ENCODE data around the gene PODNL1. TPM values are rescaled to one million over a fixed set of nuclear protein-coding genes. Genes with fewer than 3 reads are reported as not detected.

PODNL1 gene
- total RNA-seq, 4 donors from 2014 or later: 9.4 to 45.7 (median 20.7) TPM

GRCh38 chr19:13981988-13982501 lies 43.8 kb upstream of the PODNL1 start:
- H3K4me1 ChIP-seq: peaks cover 0 to 46% (median 26%) of the 10 kb centered on the region in 4 donors
- no peak for TF ChIP-seq EP300 (IDR thresholded peaks at IDR 0.05)
- TF ChIP-seq CTCF (IDR thresholded peaks at IDR 0.05): no peak
- TF ChIP-seq POLR2A (IDR thresholded peaks at IDR 0.05): no peak
- H3K9me3 ChIP-seq: no peaks in the 10 kb centered on the region
- 93 to 95% methylated on average over 17 of the region's 17 CpGs for whole genome bisulfite sequencing, 2 donors
- no peaks in the 10 kb centered on the region for H3K27me3 ChIP-seq
- H3K36me3 ChIP-seq: peaks cover 0 to 47% (median 0%) of the 10 kb centered on the region in 3 donors
- peak overlapping the region in 1 of 4 donors; percentile 34 for H3K27ac ChIP-seq
- no peak overlapping the region for H3K4me3 ChIP-seq
- DNase-seq (ENCODE audit: low spot score in 2 of 2): no peak

GRCh38 chr19:13981467-13981866 lies 43.2 kb upstream of the PODNL1 start:
- no peaks in the 10 kb centered on the region for H3K27me3 ChIP-seq
- 79 to 80% methylated on average over 9 of the region's 9 CpGs for WGBS, 2 donors

DNA sequence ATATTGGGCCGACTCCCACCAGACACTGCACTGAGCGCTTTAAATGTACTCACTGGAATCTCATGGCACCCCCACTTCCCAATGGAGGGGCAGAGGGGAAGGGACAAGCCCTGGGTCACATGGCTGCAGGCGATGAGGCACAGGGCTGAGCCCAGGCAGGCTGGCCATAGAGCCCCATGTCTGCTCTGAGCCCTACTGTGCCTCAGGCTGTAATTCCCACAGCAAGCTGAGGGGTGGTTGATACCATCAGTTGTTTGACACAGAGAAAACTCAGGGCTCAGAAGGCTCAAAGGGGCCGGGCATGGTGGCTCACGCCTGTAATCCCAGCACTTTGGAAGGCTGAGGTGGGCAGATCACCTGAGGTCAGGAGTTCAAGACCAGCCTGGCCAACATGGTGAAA lies 42.8 kb upstream of the PODNL1 start:
- Histone ChIP-seq H3K27me3 (no peaks in the 10 kb centered on the region), H3K27ac (no peak overlapping the region), H3K9me3 (no peaks in the 10 kb centered on the region), H3K4me3 (no peak overlapping the region), H3K4me1 (peaks cover 0 to 37% (median 19%) of the 10 kb centered on the region in 4 donors), H3K36me3 (peaks cover 0 to 55% (median 0%) of the 10 kb centered on the region in 3 donors)
- DNase-seq (ENCODE audit: low spot score in 2 of 2): no peak
- no peak for TF ChIP-seq POLR2A (IDR thresholded peaks at IDR 0.05)
- WGBS, 2 donors: 96 to 98% methylated on average over 5 of the region's 5 CpGs

More at GRCh38 chr19:13981467-13981866, 43.2 kb upstream of the PODNL1 start:
- peaks cover 0 to 51% (median 0%) of the 10 kb centered on the region in 3 donors for H3K36me3 ChIP-seq
- TF ChIP-seq EP300 (IDR thresholded peaks at IDR 0.05) (no peak), CTCF (IDR thresholded peaks at IDR 0.05) (no peak), POLR2A (IDR thresholded peaks at IDR 0.05) (no peak)
- no peak overlapping the region for H3K4me3 ChIP-seq
- no peak for DNase-seq (ENCODE audit: low spot score in 2 of 2)
- peak overlapping the region in 1 of 4 donors; percentile 34 for H3K27ac ChIP-seq
- no peaks in the 10 kb centered on the region for H3K9me3 ChIP-seq
- peaks cover 0 to 41% (median 21%) of the 10 kb centered on the region in 4 donors for H3K4me1 ChIP-seq

GRCh38 chr19:13980340-13980739 lies 42.1 kb upstream of the PODNL1 start:
- peaks cover 0 to 30% (median 15%) of the 10 kb centered on the region in 4 donors for H3K4me1 ChIP-seq
- no peak for TF ChIP-seq POLR2A (IDR thresholded peaks at IDR 0.05)
- TF ChIP-seq CTCF (IDR thresholded peaks at IDR 0.05): no peak
- no peak for TF ChIP-seq EP300 (IDR thresholded peaks at IDR 0.05)
- no peak overlapping the region for H3K27ac ChIP-seq
- no peak for DNase-seq (ENCODE audit: low spot score in 2 of 2)
- no peaks in the 10 kb centered on the region for H3K27me3 ChIP-seq
- no peaks in the 10 kb centered on the region for H3K9me3 ChIP-seq
- 90 to 92% methylated on average over 9 to 12 of the region's 15 CpGs for WGBS, 2 donors
- H3K4me3 ChIP-seq: no peak overlapping the region
- peaks cover 0 to 60% (median 0%) of the 10 kb centered on the region in 3 donors for H3K36me3 ChIP-seq

GRCh38 chr19:13979686-13980085 lies 41.5 kb upstream of the PODNL1 start:
- 75 to 82% methylated on average over 10 to 12 of the region's 12 CpGs for WGBS, 2 donors
- H3K27ac ChIP-seq: peak overlapping the region in 2 of 4 donors; percentile 69 to 81
- peaks cover 0 to 65% (median 0%) of the 10 kb centered on the region in 3 donors for H3K36me3 ChIP-seq

More at GRCh38 chr19:13979686-13980085, 41.5 kb upstream of the PODNL1 start:
- Histone ChIP-seq H3K4me3 (peak overlapping the region in 1 of 4 donors; percentile 59), H3K27me3 (no peaks in the 10 kb centered on the region), H3K4me1 (peaks cover 0 to 26% (median 14%) of the 10 kb centered on the region in 4 donors), H3K9me3 (no peaks in the 10 kb centered on the region)
- no peak for DNase-seq (ENCODE audit: low spot score in 2 of 2)
- no peak for TF ChIP-seq EP300 (IDR thresholded peaks at IDR 0.05)
- no peak for TF ChIP-seq CTCF (IDR thresholded peaks at IDR 0.05)
- no peak for TF ChIP-seq POLR2A (IDR thresholded peaks at IDR 0.05)
